NCI-H2107 treated with DMSO at 0.1 percent for 48 hours (cell line): ENCODE results near the gene SNX19.
"Not testable (repeated sequence)": the region's sequence is repeated elsewhere in the genome, so short reads cannot be mapped to it uniquely, and the experiment has no call there.

Experiments used
- DNase-seq: peaks from one replicate; lab custom pipeline; 2025; ENCODE audit not compliant: unreplicated experiment; lab: John Stamatoyannopoulos, UW

The SNX19 gene, protein sequence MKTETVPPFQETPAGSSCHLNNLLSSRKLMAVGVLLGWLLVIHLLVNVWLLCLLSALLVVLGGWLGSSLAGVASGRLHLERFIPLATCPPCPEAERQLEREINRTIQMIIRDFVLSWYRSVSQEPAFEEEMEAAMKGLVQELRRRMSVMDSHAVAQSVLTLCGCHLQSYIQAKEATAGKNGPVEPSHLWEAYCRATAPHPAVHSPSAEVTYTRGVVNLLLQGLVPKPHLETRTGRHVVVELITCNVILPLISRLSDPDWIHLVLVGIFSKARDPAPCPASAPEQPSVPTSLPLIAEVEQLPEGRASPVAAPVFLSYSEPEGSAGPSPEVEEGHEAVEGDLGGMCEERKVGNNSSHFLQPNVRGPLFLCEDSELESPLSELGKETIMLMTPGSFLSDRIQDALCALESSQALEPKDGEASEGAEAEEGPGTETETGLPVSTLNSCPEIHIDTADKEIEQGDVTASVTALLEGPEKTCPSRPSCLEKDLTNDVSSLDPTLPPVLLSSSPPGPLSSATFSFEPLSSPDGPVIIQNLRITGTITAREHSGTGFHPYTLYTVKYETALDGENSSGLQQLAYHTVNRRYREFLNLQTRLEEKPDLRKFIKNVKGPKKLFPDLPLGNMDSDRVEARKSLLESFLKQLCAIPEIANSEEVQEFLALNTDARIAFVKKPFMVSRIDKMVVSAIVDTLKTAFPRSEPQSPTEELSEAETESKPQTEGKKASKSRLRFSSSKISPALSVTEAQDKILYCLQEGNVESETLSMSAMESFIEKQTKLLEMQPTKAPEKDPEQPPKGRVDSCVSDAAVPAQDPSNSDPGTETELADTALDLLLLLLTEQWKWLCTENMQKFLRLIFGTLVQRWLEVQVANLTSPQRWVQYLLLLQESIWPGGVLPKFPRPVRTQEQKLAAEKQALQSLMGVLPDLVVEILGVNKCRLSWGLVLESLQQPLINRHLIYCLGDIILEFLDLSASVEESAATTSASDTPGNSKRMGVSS

GRCh38 chr11:130916238-130916855, at the start of gene SNX19:
Gene SNX19, minus strand, starts transcription at chr11:130916479. Its CDS starts 540 bp downstream, at chr11:130915939.
- DNase-seq: peak; percentile 41

DNA sequence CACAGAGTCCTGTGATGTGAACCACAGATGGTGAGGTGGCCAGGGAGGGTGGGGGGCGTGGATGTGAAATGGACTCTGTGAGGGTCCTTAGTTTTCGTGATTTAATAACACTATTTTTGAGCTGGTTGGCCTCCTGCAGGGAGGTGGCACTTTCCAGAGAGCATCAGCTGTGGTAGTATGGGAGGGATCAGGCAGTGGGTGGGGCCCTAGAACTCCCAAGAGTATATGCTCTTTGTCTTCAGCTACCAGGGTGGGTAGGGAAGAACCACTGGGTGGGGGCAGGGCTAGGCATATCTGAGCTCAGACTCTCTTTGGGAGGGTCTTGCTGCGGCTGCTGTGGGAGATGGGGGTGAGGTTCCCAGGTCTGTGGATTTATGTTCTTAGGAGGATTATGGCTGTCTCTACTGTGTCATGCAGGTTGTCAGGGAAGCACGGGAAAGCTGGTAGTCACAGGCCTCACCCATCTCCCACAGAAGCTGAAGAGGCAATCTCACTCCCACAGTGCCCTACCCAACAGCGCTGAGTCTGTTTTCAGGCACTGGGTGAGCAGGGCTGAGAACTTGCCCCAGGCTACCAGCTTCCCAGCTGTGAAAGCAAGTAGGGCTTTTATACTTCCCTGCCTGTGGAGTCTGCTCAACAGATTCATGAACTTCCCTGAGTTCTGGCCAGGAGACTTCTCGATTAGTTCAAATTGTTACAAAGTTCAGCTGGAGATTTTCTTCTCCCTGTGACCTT, 47.9 kb upstream of the SNX19 start:
- no peak for DNase-seq

GRCh38 chr11:130947889-130948288, 31.6 kb upstream of the SNX19 start:
- no peak for DNase-seq

DNA sequence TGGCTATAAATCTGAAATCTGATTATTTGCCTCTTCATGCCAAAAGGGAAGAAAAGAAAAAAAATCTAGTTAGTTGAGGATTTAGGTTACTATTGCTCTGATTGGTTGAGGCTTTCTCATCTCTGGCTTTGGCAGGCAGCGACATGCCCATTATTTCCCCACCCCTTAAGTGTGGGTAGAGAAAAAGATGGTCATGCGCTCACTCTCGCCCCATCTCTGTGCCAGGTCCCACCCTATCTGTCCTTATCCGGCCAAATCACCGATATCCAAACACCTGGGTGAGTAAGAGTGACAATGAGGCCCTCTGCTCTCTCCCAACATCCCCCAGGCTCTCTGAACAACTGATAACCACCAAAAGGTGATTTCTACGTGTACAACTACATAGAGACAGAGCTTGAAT, 31.2 kb upstream of the SNX19 start:
- DNase-seq: no peak

GRCh38 chr11:130947058-130947457, 30.8 kb upstream of the SNX19 start:
- no peak for DNase-seq

DNA sequence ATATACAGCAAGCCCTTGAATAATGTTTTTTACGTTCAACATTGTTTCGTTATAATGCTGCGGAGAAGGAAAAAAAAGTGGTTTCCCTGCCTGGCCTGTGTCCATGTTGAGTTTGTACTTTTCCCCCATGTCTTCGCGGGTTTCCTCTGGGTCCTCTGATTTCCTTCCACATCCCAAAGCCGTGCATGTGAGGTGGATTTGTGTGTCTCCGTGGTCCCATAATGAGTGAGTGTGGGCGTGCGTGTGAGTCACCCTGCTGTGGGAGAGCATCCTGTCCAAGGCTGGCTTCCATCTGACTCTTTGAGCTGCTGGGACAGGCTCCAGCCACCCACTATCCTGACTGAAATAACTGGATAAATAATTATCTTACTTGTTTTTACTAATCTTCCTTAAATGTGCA, 29.6 kb upstream of the SNX19 start:
- DNase-seq: no peak

DNA sequence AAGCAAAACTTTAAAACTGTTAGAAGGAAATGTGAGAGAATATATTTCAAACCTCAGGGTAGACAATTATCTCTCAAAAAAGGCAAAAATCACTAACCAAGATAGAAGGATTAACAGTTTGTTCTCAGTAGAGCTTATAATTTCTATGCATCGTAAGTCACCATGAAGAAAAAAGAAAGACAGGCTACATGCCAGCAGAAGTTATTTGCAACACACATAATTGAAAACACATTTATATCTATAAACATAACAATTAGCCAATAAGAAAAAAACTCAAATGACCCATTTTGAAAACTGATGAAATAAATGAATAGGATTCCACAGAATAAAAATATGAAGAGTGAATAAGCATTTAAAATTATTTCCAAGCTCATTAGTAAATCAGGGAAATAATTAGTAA, 24.4 kb upstream of the SNX19 start:
- no peak for DNase-seq

DNA sequence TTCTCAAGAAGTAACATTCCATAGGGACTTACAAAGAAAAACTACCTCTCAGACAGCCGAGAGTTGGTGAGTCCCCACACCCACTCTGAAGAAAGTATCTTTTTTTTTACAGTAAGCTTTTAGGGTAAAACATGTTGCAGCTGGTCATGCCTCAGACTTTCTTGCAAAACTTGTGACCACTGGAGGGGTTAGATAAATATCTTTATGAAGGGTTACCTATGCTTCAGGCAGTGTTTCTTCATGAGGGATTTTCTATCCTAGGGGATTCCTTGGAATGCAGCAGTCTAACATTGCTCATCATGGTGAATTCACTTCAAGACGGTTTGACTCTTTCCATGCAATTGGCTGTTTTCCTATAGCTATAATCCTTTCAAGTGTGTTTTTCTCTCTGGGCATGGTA, 20.8 kb upstream of the SNX19 start:
- no peak for DNase-seq

GRCh38 chr11:130932086-130932712, 15.9 kb upstream of the SNX19 start:
- no peak for DNase-seq

DNA sequence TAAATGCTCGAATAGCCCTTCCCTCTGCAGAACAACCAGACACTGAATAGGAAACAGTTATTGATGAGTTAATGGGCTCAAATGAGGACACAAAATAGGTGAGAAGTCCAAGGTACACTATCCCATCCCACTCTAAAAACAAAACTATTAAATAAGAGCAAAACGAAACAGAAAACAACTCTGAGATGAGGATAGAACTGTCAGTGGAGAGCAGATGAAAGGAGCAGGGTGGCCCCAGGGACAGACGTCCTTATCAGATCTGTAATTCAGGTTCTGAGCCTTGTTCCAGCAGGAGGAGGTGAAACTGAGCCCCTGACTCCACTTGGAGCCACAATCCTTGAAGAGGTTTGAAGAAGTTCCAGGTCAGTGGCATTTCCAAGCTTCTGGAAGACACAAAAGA, 8.5 kb upstream of the SNX19 start:
- DNase-seq: no peak

GRCh38 chr11:130920612-130921011, 4.3 kb upstream of the SNX19 start:
- DNase-seq: not testable (repeated sequence)

DNA sequence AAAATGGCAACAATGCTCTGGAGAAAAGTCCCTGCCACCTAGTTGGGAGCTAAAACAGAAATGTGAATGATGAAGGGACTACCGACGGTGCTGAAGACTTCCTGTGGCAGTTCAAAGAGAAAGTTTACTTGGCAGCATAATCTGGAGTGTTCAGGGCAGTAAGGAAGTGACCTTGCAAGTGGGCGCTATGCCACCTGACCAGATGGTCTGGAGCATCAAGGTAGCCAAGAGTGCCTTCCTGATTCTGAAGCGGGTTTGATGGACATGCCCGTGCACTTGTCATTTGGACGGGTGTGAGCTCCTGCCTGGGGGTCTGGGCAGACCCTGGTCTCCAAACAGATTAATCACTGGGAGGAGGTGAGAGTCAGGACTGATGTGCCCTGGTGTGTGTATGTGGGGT, 1.8 kb upstream of the SNX19 start:
- no peak for DNase-seq

DNA sequence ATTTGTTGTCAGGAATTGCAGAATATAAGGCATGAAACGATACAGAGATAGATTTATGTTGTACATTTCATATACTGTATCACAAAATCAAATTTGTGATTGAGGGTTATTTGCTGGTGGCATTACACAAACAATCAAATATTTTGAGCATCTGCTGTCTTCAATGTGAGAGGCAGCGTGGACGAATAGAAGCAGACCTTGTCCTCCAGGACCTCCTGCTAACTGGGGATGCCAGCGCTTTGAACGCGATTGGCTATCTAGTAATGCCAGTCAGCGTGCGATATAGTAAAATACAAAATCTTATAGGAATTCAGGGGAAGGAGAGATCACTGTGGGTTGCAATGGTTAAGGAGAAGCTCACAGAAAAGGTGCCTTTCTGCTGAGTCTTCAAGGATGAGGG, 631 bp upstream of the SNX19 start:
- DNase-seq: no peak

GRCh38 chr11:130915603-130916237, 559 bp downstream of the SNX19 start:
- no peak for DNase-seq

DNA sequence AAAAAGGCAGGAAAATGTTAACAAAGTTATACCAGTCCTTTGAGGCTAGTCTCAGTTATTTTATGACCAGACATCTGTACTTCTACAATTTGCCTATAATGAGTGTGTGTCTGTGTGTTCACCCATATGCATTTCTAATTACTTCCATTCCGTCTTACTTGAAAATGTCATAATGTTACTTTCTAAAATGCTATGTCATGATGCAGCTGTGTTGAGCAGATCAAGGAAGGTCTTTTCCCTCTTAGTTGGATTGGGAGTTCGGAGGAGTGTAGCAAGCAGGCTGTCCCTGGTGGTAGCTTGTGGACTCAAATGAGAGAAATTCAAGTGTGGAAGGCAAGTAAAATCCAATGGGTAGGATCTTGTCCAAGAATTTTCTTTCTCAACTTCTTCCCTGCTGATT, 3.0 kb downstream of the SNX19 start:
- no peak for DNase-seq

DNA sequence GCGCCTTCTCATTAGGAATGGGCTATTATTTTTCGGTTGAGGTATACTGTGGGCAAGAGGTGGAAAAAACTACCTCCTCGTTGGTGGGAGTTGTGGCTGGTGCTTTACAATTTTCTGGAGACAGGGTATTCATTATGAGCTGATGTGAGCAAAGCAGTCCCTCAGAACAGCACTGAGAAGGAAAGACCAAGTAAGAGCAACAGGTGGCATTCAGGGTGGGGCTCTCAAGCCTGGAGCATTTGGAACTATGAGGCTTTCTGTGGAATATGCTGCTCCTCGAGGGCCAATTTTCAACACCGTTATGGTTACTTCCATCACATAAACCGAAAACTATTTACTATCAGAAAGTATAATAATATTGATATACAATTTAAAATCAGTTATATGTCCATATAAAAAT, 3.7 kb downstream of the SNX19 start:
- no peak for DNase-seq

DNA sequence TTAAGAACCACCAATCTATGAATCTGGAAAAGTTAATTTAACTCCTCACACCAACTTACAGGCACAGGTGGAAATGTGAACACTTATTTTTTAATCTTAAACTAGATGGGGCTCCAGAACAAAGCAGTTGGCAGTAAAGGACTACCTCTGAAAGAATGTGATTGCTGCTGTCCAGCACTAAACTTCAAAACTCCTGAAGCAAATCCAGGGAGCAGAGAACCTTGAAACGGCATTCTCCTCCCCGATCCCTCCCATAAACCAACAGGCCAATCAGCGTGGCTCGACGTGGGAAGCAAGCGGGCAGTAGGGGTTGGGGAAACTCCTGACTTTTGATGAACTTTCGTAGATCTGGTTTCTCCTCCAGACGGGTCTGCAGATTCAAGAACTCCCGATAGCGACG, 5.0 kb downstream of the SNX19 start:
- no peak for DNase-seq

GRCh38 chr11:130909650-130910049, 6.6 kb downstream of the SNX19 start:
- DNase-seq: no peak

DNA sequence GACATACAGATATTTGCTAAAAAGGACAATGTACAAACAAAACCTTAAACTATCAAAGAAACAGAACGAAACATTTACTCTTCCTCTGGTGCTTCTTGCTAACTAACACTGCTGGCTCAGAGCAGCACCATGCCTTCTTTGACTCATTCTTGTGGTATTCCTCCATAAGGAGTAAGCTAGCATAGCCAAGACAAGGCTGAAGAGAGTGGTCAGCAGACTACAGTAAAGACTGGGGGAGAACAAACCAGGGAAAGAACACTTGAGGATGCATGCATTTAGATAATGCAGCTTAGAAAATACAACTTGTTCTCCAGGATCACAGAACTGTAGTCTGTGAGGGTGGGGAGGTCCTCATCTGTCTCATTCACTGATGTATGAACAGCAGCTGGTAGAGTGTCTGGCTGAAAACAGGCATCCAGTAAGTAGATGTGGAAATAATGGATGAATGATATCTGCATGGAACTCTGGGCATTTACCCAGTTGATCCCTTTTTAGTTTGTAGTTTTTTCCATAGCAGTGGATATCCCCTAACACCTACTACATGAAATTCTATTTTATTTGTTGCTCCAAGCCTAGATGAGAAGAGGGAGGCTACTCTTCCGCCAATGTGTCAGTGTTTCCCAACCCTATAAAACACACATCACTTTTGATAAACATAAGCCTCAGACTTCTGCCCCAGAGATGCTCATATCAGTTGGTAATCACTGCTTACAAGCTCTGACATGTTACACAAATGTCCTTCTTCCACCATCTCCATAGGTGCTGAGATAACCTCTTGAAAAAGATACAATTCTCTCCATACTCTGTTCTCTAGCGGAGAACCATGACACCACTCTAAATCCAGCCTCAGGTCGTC, 7.3 kb downstream of the SNX19 start:
- no peak for DNase-seq
